Activated CD4-positive, alpha-beta T cell treated with anti-CD3 and anti-CD28 coated beads, Interleukin-2, amount 10 ng/mL, durations not matched to agents 7 days and 5 days (primary cell): ENCODE data around the gene PIK3R2. TPM values are rescaled to one million over a fixed set of nuclear protein-coding genes. Genes with fewer than 3 reads are reported as not detected.

Source experiments
- CTCF ChIA-PET: fragments of 350-600 bp; sonication (Branson Sonifier 250); formaldehyde crosslinking; loops from one replicate; lab custom pipeline; 2021; ENCODE audit warnings: antibody characterized with exemption; lab: Charles Lee
- POLR2A ChIA-PET: fragments of 350-600 bp; sonication (Branson Sonifier 250); formaldehyde crosslinking; loops from one replicate; lab custom pipeline; 2021; ENCODE audit warnings: antibody characterized with exemption; lab: Charles Lee
- DNase-seq: peaks from one replicate; pipeline ENCODE4 v3.0.0-alpha.2; 2020
- H3K27ac Mint-ChIP-seq: one replicate; pipeline ENCODE4 v1.8.0; 2021; ENCODE audit warnings: mild to moderate bottlenecking, moderate library complexity, mixed read lengths
- H3K27me3 Mint-ChIP-seq: one replicate; pipeline ENCODE4 v1.8.0; 2021; ENCODE audit warnings: mixed read lengths
- H3K36me3 Mint-ChIP-seq: one replicate; pipeline ENCODE4 v1.8.0; 2021; ENCODE audit warnings: low read depth, mixed read lengths
- H3K4me1 Mint-ChIP-seq: one replicate; pipeline ENCODE4 v1.8.0; 2021; ENCODE audit warnings: mixed read lengths
- H3K4me3 Mint-ChIP-seq: one replicate; pipeline ENCODE4 v1.8.0; 2021; ENCODE audit warnings: mild to moderate bottlenecking, moderate library complexity, mixed read lengths
- H3K9me3 Mint-ChIP-seq: one replicate; pipeline ENCODE4 v1.8.0; 2021; ENCODE audit warnings: mixed read lengths
- total RNA-seq, 2 experiments: library from RNA; stranded (reverse); gene quantifications; one replicate each; pipeline ENCODE4 v1.2.3, GENCODE V29; 2021

The PIK3R2 gene
- total RNA-seq, 2 experiments from 2014 or later, result 12.6 to 13.1 TPM

GRCh38 chr19:18171605-18172327, 18.8 kb downstream of the PIK3R2 start:
- CTCF ChIA-PET, result interaction anchor here (0.8 kb wide), 1 partner anchor 108 kb away, joined by 3 read pairs; no protein-coding TSS in a partner anchor

GRCh38 chr19:18172331-18173053, 19.5 kb downstream of the PIK3R2 start:
- H3K27ac Mint-ChIP-seq, result peak overlapping the region; percentile 31
- no peak for DNase-seq
- no peaks in the 10 kb centered on the region for H3K27me3 Mint-ChIP-seq
- ChIA-PET POLR2A (no interaction called here), CTCF (interaction anchor here (0.8 to 0.9 kb wide), 2 partner anchors 12 to 109 kb away, joined by 3 read pairs; no protein-coding TSS in a partner anchor)
- H3K4me3 Mint-ChIP-seq, result peak overlapping the region; percentile 56
- peaks cover 33% of the 10 kb centered on the region for H3K4me1 Mint-ChIP-seq
- H3K36me3 Mint-ChIP-seq, result peaks cover 21% of the 10 kb centered on the region
- no peaks in the 10 kb centered on the region for H3K9me3 Mint-ChIP-seq

More at GRCh38 chr19:18171605-18172327, 18.8 kb downstream of the PIK3R2 start:
- no peaks in the 10 kb centered on the region for H3K9me3 Mint-ChIP-seq
- H3K4me3 Mint-ChIP-seq, result no peak overlapping the region
- peaks cover 18% of the 10 kb centered on the region for H3K36me3 Mint-ChIP-seq
- no peak for DNase-seq
- POLR2A ChIA-PET, result no interaction called here
- peak overlapping the region; percentile 70 for H3K27ac Mint-ChIP-seq
- no peaks in the 10 kb centered on the region for H3K27me3 Mint-ChIP-seq
- H3K4me1 Mint-ChIP-seq, result peaks cover 33% of the 10 kb centered on the region

GRCh38 chr19:18173054-18173571, 20.1 kb downstream of the PIK3R2 start:
- H3K27ac Mint-ChIP-seq, result peak overlapping the region; percentile 86

GRCh38 chr19:18173572-18174288, 20.8 kb downstream of the PIK3R2 start, which contains the start of gene IFI30:
Gene IFI30, plus strand, starts transcription at chr19:18173813. Its CDS starts 29 bp downstream, at chr19:18173842.
- Mint-ChIP-seq H3K27ac (peak within 1 kb of the TSS; percentile 86), H3K9me3 (no peaks in the 10 kb centered on the region), H3K36me3 (peaks cover 20% of the 10 kb centered on the region), H3K4me3 (peak within 1 kb of the TSS; percentile 88), H3K27me3 (no peaks in the 10 kb centered on the region), H3K4me1 (peaks cover 28% of the 10 kb centered on the region)
- ChIA-PET CTCF (interaction anchor here (0.6 to 2.1 kb wide), 7 partner anchors 13 to 167 kb away, joined by 3 to 5 read pairs (median 4); partner anchors contain the start of gene MPV17L2), POLR2A (no interaction called here)
- peak; percentile 69 for DNase-seq

More at GRCh38 chr19:18173054-18173571, 20.1 kb downstream of the PIK3R2 start:
- CTCF ChIA-PET, result interaction anchor here (0.9 kb wide), 1 partner anchor 11 kb away, joined by 3 read pairs; no protein-coding TSS in a partner anchor
- DNase-seq, result no peak
- Mint-ChIP-seq H3K4me3 (peak overlapping the region; percentile 88), H3K4me1 (peaks cover 31% of the 10 kb centered on the region), H3K36me3 (peaks cover 22% of the 10 kb centered on the region), H3K9me3 (no peaks in the 10 kb centered on the region), H3K27me3 (no peaks in the 10 kb centered on the region)
- POLR2A ChIA-PET, result no interaction called here

- Mint-ChIP-seq H3K4me3 (peak overlapping the region; percentile 88), H3K9me3 (no peaks in the 10 kb centered on the region), H3K27ac (peak overlapping the region; percentile 60), H3K27me3 (no peaks in the 10 kb centered on the region), H3K4me1 (peaks cover 28% of the 10 kb centered on the region), H3K36me3 (peaks cover 23% of the 10 kb centered on the region)
- ChIA-PET CTCF (interaction anchor here (0.7 to 2.1 kb wide), 6 partner anchors 9 to 168 kb away, joined by 3 to 6 read pairs (median 4); partner anchors contain the start of gene MPV17L2), POLR2A (no interaction called here)
- DNase-seq, result no peak
Observed at GRCh38 chr19:18174983-18175382, 22.0 kb downstream of the PIK3R2 start.

GRCh38 chr19:18176367-18177310, 23.7 kb downstream of the PIK3R2 start:
- ChIA-PET POLR2A (no interaction called here), CTCF (interaction anchor here (0.8 to 2.1 kb wide), 6 partner anchors 7 to 153 kb away, joined by 3 to 8 read pairs (median 4); no protein-coding TSS in a partner anchor)
- no peak overlapping the region for H3K27ac Mint-ChIP-seq
- peak overlapping the region; percentile 19 for H3K4me3 Mint-ChIP-seq
- peaks cover 31% of the 10 kb centered on the region for H3K4me1 Mint-ChIP-seq
- no peaks in the 10 kb centered on the region for H3K9me3 Mint-ChIP-seq
- no peak for DNase-seq
- peaks cover 23% of the 10 kb centered on the region for H3K36me3 Mint-ChIP-seq
- no peaks in the 10 kb centered on the region for H3K27me3 Mint-ChIP-seq

GRCh38 chr19:18179957-18180356, 27.0 kb downstream of the PIK3R2 start:
- no peak overlapping the region for H3K4me3 Mint-ChIP-seq
- H3K36me3 Mint-ChIP-seq, result peaks cover 21% of the 10 kb centered on the region
- CTCF ChIA-PET, result no interaction called here
- H3K9me3 Mint-ChIP-seq, result no peaks in the 10 kb centered on the region
- H3K4me1 Mint-ChIP-seq, result peaks cover 9% of the 10 kb centered on the region
- POLR2A ChIA-PET, result no interaction called here
- no peak for DNase-seq
- no peak overlapping the region for H3K27ac Mint-ChIP-seq
- no peaks in the 10 kb centered on the region for H3K27me3 Mint-ChIP-seq

GRCh38 chr19:18183529-18183928, 30.6 kb downstream of the PIK3R2 start:
- Mint-ChIP-seq H3K27me3 (peaks cover 4% of the 10 kb centered on the region), H3K4me3 (no peak overlapping the region), H3K27ac (no peak overlapping the region), H3K36me3 (peaks cover 4% of the 10 kb centered on the region), H3K9me3 (no peaks in the 10 kb centered on the region), H3K4me1 (peaks cover 3% of the 10 kb centered on the region)
- CTCF ChIA-PET, result interaction anchor here (0.7 to 1.9 kb wide), 5 partner anchors 8 to 72 kb away, joined by 3 to 6 read pairs (median 3); no protein-coding TSS in a partner anchor
- POLR2A ChIA-PET, result no interaction called here
- no peak for DNase-seq

GRCh38 chr19:18185538-18185937, 32.6 kb downstream of the PIK3R2 start:
- peaks cover 4% of the 10 kb centered on the region for H3K27me3 Mint-ChIP-seq
- H3K9me3 Mint-ChIP-seq, result no peaks in the 10 kb centered on the region
- no peak overlapping the region for H3K27ac Mint-ChIP-seq
- H3K4me3 Mint-ChIP-seq, result no peak overlapping the region
- ChIA-PET CTCF (interaction anchor here (0.6 to 1.9 kb wide), 3 partner anchors 20 to 235 kb away, joined by 3 to 6 read pairs (median 4); no protein-coding TSS in a partner anchor), POLR2A (no interaction called here)
- no peak for DNase-seq
- no peaks in the 10 kb centered on the region for H3K36me3 Mint-ChIP-seq
- peaks cover 3% of the 10 kb centered on the region for H3K4me1 Mint-ChIP-seq

- peaks cover 4% of the 10 kb centered on the region for H3K27me3 Mint-ChIP-seq
- CTCF ChIA-PET, result interaction anchor here (0.7 kb wide), 1 partner anchor 330 kb away, joined by 3 read pairs; no protein-coding TSS in a partner anchor
- peaks cover 25% of the 10 kb centered on the region for H3K4me1 Mint-ChIP-seq
- no peaks in the 10 kb centered on the region for H3K36me3 Mint-ChIP-seq
- POLR2A ChIA-PET, result no interaction called here
- no peak overlapping the region for H3K27ac Mint-ChIP-seq
- no peak overlapping the region for H3K4me3 Mint-ChIP-seq
- H3K9me3 Mint-ChIP-seq, result no peaks in the 10 kb centered on the region
- no peak for DNase-seq
Observed at GRCh38 chr19:18190278-18190677, 37.3 kb downstream of the PIK3R2 start.

GRCh38 chr19:18191640-18192062, 38.7 kb downstream of the PIK3R2 start:
- H3K27ac Mint-ChIP-seq, result peak overlapping the region; percentile 93
- no peaks in the 10 kb centered on the region for H3K27me3 Mint-ChIP-seq
- POLR2A ChIA-PET, result interaction anchor here (0.6 kb wide), 1 partner anchor 48 kb away, joined by 3 read pairs; no protein-coding TSS in a partner anchor
- no peaks in the 10 kb centered on the region for H3K36me3 Mint-ChIP-seq
- no peaks in the 10 kb centered on the region for H3K9me3 Mint-ChIP-seq
- CTCF ChIA-PET, result interaction anchor here (0.6 to 1.5 kb wide), 9 partner anchors 8 to 676 kb away, joined by 3 to 8 read pairs (median 3); partner anchors contain the start of gene SSBP4
- H3K4me3 Mint-ChIP-seq, result peak overlapping the region; percentile 79
- no peak for DNase-seq
- peaks cover 25% of the 10 kb centered on the region for H3K4me1 Mint-ChIP-seq
